WTC11 (cell line): Measurements from ENCODE around the gene PDZD7. TPM values are rescaled to one million over a fixed set of nuclear protein-coding genes. Genes with fewer than 3 reads are reported as not detected.

ENCODE experiments used
- ATAC-seq: fragments of 200-7000 bp; cut with Tn5 transposase; 2 replicates; pipeline ENCODE4 v1.10.0; 2021; ENCODE audit warnings: mild to moderate bottlenecking, moderate library complexity
- CTCF ChIA-PET: fragments of 300-600 bp; sonication (Branson Sonifier 250); formaldehyde crosslinking; loops from one replicate; lab custom pipeline; 2021; ENCODE audit warnings: antibody characterized with exemption; lab: Charles Lee
- POLR2A ChIA-PET: fragments of 350-600 bp; sonication (Branson Sonifier 250); formaldehyde crosslinking; loops from one replicate; lab custom pipeline; 2021; ENCODE audit warnings: antibody characterized with exemption; lab: Charles Lee
- DNase-seq: peaks from one replicate; pipeline ENCODE4 v3.0.0; 2021; ENCODE audit warnings: low spot score
- H3K27ac Mint-ChIP-seq: 2 replicates; pipeline ENCODE4 v1.8.0; 2021; ENCODE audit warnings: mixed read lengths
- H3K27me3 Mint-ChIP-seq: 2 replicates; pipeline ENCODE4 v1.8.0; 2021; ENCODE audit warnings: low read depth, mild to moderate bottlenecking, moderate library complexity, mixed read lengths
- H3K36me3 Mint-ChIP-seq: 2 replicates; pipeline ENCODE4 v1.8.0; 2021; ENCODE audit warnings: mixed read lengths
- H3K4me1 Mint-ChIP-seq: 2 replicates; pipeline ENCODE4 v1.8.0; 2022; ENCODE audit warnings: mixed read lengths
- H3K4me3 Mint-ChIP-seq: 2 replicates; pipeline ENCODE4 v1.8.0; 2021; ENCODE audit warnings: mild to moderate bottlenecking, moderate library complexity, mixed read lengths
- H3K9me3 Mint-ChIP-seq: 2 replicates; pipeline ENCODE4 v1.8.0; 2021; ENCODE audit warnings: mixed read lengths
- ETV6 ChIP-seq: sonication (generic); formaldehyde crosslinking; IDR thresholded peaks from 2 replicates; pipeline ENCODE4 v1.8.1; 2022; ENCODE audit warnings: mild to moderate bottlenecking, missing genetic modification reagents
- FOXJ3 ChIP-seq: sonication (generic); formaldehyde crosslinking; IDR thresholded peaks from 2 replicates; pipeline ENCODE4 v1.9.0; 2021; ENCODE audit warnings: missing genetic modification reagents, mild to moderate bottlenecking, borderline replicate concordance
- IRF2 ChIP-seq: sonication (generic); formaldehyde crosslinking; IDR thresholded peaks from 2 replicates; pipeline ENCODE4 v1.8.0; 2022; ENCODE audit warnings: low read depth, missing genetic modification reagents, borderline replicate concordance
- JAZF1 ChIP-seq: fragments of 250-450 bp; sonication (Bioruptor Pico); IDR thresholded peaks from 2 replicates; pipeline ENCODE4 v1.9.0; 2021; ENCODE audit warnings: moderate library complexity, mild to moderate bottlenecking, inconsistent platforms
- KAT7 ChIP-seq: sonication (generic); formaldehyde crosslinking; IDR thresholded peaks from 2 replicates; pipeline ENCODE4 v1.8.1; 2023; ENCODE audit warnings: missing genetic modification reagents, mild to moderate bottlenecking, borderline replicate concordance
- MXD4 ChIP-seq: fragments of 250-450 bp; sonication (Bioruptor Pico); IDR thresholded peaks from 2 replicates; pipeline ENCODE4 v1.8.0; 2021; ENCODE audit warnings: mild to moderate bottlenecking, moderate library complexity, borderline replicate concordance
- OVOL2 ChIP-seq: fragments of 250-450 bp; sonication (Bioruptor Pico); IDR thresholded peaks from 2 replicates; pipeline ENCODE4 v1.9.0; 2021; ENCODE audit warnings: mild to moderate bottlenecking, borderline replicate concordance
- PRRX2 ChIP-seq: fragments of 250-450 bp; sonication (Bioruptor Pico); IDR thresholded peaks from 2 replicates; pipeline ENCODE4 v1.8.0; 2021; ENCODE audit warnings: mild to moderate bottlenecking
- SMAD3 ChIP-seq: sonication (generic); formaldehyde crosslinking; IDR thresholded peaks from 2 replicates; pipeline ENCODE4 v1.8.0; 2022; ENCODE audit warnings: missing genetic modification reagents, mild to moderate bottlenecking, borderline replicate concordance
- SOX15 ChIP-seq: fragments of 250-450 bp; sonication (Bioruptor Pico); IDR thresholded peaks from 2 replicates; pipeline ENCODE4 v1.9.0; 2021; ENCODE audit warnings: mild to moderate bottlenecking
- SP1 ChIP-seq: sonication (generic); formaldehyde crosslinking; conservative IDR thresholded peaks from 2 replicates; pipeline ENCODE4 v1.8.1; 2022; ENCODE audit warnings: missing genetic modification reagents
- ZNF138 ChIP-seq: sonication (generic); formaldehyde crosslinking; conservative IDR thresholded peaks from 2 replicates; pipeline ENCODE4 v1.8.1; 2022; ENCODE audit warnings: mild to moderate bottlenecking, moderate library complexity, missing genetic modification reagents
- ZNF317 ChIP-seq: sonication (generic); formaldehyde crosslinking; IDR thresholded peaks from 2 replicates; pipeline ENCODE4 v1.8.1; 2023; ENCODE audit warnings: low read depth, mild to moderate bottlenecking, moderate library complexity, missing genetic modification reagents, borderline replicate concordance
- ZNF423 ChIP-seq: fragments of 250-450 bp; sonication (Bioruptor Pico); IDR thresholded peaks from 2 replicates; pipeline ENCODE4 v2.1.2; 2022; ENCODE audit warnings: mild to moderate bottlenecking, moderate library complexity
- total RNA-seq: library from RNA; stranded (reverse); gene quantifications from 3 replicates; pipeline ENCODE4 v1.2.3, GENCODE V29; 2021
- TF ChIP-seq, protein P1 (sequence below): fragments of 250-450 bp; sonication (Bioruptor Pico); conservative IDR thresholded peaks from 2 replicates; pipeline ENCODE4 v1.9.0; 2021; ENCODE audit warnings: mild to moderate bottlenecking
- TF ChIP-seq, protein P2 (sequence below): sonication (generic); formaldehyde crosslinking; IDR thresholded peaks from 2 replicates; pipeline ENCODE4 v1.8.0; 2022; ENCODE audit warnings: missing genetic modification reagents
- TF ChIP-seq, protein P3 (sequence below): sonication (generic); formaldehyde crosslinking; IDR thresholded peaks from 2 replicates; pipeline ENCODE4 v1.8.1; 2022; ENCODE audit warnings: mild to moderate bottlenecking, missing genetic modification reagents, moderate library complexity, borderline replicate concordance
- TF ChIP-seq, protein P4 (sequence below): sonication (generic); formaldehyde crosslinking; IDR thresholded peaks from 2 replicates; pipeline ENCODE4 v1.8.0; 2022; ENCODE audit warnings: mild to moderate bottlenecking, missing genetic modification reagents
- TF ChIP-seq, protein P5 (sequence below): sonication (generic); formaldehyde crosslinking; IDR thresholded peaks from 2 replicates; pipeline ENCODE4 v1.8.0; 2023; ENCODE audit warnings: missing genetic modification reagents, mild to moderate bottlenecking, borderline replicate concordance

PDZD7 gene
- total RNA-seq, 1 experiment from 2014 or later = 2.6 TPM

DNA sequence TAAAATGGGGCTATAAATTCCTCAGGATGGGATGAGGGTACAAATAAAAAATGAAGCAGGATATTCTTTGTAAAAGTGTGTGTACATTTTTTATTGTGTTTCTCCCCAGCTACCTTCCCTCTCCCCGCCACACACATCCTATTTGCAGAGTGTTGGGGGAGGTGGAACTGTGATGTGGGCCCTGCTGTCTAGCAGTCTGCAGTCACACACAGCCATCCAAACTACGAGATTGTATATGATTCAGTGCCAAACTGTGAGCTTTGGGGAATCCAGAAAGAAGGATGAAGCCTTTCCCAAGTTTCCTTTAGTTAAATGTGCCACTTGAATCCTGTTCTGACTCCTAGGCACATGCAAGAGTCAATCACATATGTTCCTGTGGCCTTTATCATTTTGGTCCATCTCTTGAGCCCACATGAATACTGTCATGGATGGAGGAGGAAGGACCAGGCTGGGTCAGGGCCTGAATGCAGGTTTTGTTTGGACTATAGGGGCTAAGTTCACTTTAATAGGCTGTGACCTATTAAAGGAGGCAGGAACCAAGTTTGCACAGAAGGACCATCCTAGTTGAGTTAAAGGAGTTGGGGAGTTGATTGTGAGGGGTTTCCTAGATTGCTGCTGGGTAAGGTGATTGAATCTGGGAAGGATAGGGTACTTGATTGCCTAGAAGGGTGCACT lies 62.7 kb downstream of the PDZD7 start (continued):
- TF ChIP-seq, protein P1, sequence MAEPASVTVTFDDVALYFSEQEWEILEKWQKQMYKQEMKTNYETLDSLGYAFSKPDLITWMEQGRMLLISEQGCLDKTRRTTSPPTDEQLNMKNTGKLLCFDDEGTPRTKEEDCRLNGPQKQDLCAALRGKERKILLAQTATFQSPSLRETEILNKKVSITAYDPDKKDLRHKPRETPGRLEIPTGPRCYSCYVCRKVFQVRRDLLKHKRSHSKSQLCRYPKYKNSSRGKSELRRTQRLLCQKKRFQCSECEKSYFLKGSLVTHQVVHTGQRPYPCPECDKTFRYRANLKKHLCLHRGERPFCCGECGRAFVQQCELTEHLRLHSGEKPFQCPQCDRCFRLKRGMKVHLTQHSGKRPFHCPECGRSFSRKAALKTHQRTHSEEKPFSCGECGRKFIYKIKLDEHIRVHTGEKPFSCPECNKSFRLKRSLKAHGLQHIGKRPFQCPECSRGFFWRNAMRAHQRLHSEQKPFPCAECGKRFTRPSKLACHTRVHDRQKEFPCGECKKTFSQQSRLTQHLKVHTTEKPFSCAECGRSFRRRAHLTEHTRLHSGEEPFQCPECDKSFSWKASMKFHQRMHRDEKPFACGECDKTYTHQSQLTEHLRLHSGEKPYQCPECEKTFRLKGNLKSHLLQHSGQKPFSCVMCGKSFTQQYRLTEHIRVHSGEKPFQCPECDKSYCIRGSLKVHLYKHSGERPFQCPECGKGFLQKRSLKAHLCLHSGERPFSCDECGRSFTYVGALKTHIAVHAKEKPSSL (CRISPR knock-in tag) = no peak

DNA sequence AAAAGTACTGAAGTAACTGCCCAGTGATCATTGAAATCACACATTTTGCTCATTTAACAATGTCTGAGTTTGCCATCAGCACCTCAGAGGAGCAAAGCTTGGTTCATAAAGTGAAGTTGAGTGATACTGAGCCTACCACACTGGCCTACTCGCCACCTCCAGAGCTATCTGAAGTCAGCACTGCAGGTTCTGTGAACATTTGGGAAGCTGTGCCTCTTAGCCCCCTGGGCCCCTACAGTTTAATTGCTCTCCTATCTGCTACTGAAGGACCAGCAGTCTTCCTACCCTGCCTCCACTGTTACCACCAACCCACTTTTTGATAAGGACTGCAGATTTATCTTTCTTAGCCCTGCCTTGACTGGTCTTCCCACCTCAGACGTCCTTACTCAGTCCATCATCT lies 63.6 kb downstream of the PDZD7 start:
- H3K27me3 Mint-ChIP-seq = no peaks in the 10 kb centered on the region
- TF ChIP-seq JAZF1 (CRISPR knock-in tag) (no peak), KAT7 (CRISPR knock-in tag) (no peak), PRRX2 (CRISPR knock-in tag) (no peak), FOXJ3 (CRISPR knock-in tag) (no peak)
- TF ChIP-seq, protein P2, sequence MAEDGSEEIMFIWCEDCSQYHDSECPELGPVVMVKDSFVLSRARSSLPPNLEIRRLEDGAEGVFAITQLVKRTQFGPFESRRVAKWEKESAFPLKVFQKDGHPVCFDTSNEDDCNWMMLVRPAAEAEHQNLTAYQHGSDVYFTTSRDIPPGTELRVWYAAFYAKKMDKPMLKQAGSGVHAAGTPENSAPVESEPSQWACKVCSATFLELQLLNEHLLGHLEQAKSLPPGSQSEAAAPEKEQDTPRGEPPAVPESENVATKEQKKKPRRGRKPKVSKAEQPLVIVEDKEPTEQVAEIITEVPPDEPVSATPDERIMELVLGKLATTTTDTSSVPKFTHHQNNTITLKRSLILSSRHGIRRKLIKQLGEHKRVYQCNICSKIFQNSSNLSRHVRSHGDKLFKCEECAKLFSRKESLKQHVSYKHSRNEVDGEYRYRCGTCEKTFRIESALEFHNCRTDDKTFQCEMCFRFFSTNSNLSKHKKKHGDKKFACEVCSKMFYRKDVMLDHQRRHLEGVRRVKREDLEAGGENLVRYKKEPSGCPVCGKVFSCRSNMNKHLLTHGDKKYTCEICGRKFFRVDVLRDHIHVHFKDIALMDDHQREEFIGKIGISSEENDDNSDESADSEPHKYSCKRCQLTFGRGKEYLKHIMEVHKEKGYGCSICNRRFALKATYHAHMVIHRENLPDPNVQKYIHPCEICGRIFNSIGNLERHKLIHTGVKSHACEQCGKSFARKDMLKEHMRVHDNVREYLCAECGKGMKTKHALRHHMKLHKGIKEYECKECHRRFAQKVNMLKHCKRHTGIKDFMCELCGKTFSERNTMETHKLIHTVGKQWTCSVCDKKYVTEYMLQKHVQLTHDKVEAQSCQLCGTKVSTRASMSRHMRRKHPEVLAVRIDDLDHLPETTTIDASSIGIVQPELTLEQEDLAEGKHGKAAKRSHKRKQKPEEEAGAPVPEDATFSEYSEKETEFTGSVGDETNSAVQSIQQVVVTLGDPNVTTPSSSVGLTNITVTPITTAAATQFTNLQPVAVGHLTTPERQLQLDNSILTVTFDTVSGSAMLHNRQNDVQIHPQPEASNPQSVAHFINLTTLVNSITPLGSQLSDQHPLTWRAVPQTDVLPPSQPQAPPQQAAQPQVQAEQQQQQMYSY (CRISPR knock-in tag) = no peak
- H3K4me3 Mint-ChIP-seq = no peak overlapping the region
- DNase-seq = no peak
- H3K36me3 Mint-ChIP-seq = no peaks in the 10 kb centered on the region
- H3K4me1 Mint-ChIP-seq = peaks cover 26% of the 10 kb centered on the region
- no peak for ATAC-seq
- ChIA-PET CTCF (interaction anchor here (1.1 to 5.6 kb wide), 6 partner anchors 26 to 51 kb away, joined by 3 to 41 read pairs (median 12); no protein-coding TSS in a partner anchor), POLR2A (no interaction called here)
- no peaks in the 10 kb centered on the region for H3K9me3 Mint-ChIP-seq
- no peak overlapping the region for H3K27ac Mint-ChIP-seq

DNA sequence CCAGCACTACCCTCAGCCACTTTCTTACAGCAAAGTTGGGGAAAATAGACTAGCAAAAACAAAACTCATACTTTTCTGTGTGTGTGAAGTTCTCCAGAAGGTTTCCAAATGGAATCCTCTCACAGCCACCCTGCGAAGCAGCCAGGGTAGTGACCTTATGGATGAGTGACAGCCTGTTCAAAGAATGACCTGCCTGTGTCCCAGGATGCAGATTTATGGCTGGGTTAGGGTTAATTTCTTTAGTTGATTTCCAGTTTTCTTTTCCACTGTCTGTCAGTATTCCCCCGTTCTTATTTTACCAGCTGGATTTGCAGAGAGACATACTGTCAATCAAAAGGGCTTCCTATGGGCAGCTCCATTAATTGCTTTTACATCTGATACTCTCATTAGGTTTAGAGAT lies 64.0 kb downstream of the PDZD7 start:
- ATAC-seq (no peak), DNase-seq (no peak)
- CTCF ChIA-PET = interaction anchor here (1.1 to 5.6 kb wide), 4 partner anchors 27 to 47 kb away, joined by 3 to 41 read pairs (median 6); no protein-coding TSS in a partner anchor
- no peaks in the 10 kb centered on the region for H3K27me3 Mint-ChIP-seq
- H3K4me3 Mint-ChIP-seq = no peak overlapping the region
- no peak overlapping the region for H3K27ac Mint-ChIP-seq
- H3K4me1 Mint-ChIP-seq = peaks cover 22% of the 10 kb centered on the region
- H3K36me3 Mint-ChIP-seq = no peaks in the 10 kb centered on the region
- POLR2A ChIA-PET = no interaction called here
- H3K9me3 Mint-ChIP-seq = no peaks in the 10 kb centered on the region
- TF ChIP-seq, protein P3, sequence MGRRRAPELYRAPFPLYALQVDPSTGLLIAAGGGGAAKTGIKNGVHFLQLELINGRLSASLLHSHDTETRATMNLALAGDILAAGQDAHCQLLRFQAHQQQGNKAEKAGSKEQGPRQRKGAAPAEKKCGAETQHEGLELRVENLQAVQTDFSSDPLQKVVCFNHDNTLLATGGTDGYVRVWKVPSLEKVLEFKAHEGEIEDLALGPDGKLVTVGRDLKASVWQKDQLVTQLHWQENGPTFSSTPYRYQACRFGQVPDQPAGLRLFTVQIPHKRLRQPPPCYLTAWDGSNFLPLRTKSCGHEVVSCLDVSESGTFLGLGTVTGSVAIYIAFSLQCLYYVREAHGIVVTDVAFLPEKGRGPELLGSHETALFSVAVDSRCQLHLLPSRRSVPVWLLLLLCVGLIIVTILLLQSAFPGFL (CRISPR knock-in tag) = no peak
- TF ChIP-seq ZNF317 (CRISPR knock-in tag) = no peak
- no peak for TF ChIP-seq IRF2 (CRISPR knock-in tag)
- TF ChIP-seq, protein P4, sequence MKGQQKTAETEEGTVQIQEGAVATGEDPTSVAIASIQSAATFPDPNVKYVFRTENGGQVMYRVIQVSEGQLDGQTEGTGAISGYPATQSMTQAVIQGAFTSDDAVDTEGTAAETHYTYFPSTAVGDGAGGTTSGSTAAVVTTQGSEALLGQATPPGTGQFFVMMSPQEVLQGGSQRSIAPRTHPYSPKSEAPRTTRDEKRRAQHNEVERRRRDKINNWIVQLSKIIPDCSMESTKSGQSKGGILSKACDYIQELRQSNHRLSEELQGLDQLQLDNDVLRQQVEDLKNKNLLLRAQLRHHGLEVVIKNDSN (CRISPR knock-in tag) = no peak
- TF ChIP-seq SOX15 = no peak
- TF ChIP-seq ZNF423 (CRISPR knock-in tag) = no peak
- TF ChIP-seq MXD4 (CRISPR knock-in tag) = no peak
- no peak for TF ChIP-seq OVOL2 (CRISPR knock-in tag)
- no peak for TF ChIP-seq SP1
- no peak for TF ChIP-seq SMAD3 (CRISPR knock-in tag)
- TF ChIP-seq, protein P5, sequence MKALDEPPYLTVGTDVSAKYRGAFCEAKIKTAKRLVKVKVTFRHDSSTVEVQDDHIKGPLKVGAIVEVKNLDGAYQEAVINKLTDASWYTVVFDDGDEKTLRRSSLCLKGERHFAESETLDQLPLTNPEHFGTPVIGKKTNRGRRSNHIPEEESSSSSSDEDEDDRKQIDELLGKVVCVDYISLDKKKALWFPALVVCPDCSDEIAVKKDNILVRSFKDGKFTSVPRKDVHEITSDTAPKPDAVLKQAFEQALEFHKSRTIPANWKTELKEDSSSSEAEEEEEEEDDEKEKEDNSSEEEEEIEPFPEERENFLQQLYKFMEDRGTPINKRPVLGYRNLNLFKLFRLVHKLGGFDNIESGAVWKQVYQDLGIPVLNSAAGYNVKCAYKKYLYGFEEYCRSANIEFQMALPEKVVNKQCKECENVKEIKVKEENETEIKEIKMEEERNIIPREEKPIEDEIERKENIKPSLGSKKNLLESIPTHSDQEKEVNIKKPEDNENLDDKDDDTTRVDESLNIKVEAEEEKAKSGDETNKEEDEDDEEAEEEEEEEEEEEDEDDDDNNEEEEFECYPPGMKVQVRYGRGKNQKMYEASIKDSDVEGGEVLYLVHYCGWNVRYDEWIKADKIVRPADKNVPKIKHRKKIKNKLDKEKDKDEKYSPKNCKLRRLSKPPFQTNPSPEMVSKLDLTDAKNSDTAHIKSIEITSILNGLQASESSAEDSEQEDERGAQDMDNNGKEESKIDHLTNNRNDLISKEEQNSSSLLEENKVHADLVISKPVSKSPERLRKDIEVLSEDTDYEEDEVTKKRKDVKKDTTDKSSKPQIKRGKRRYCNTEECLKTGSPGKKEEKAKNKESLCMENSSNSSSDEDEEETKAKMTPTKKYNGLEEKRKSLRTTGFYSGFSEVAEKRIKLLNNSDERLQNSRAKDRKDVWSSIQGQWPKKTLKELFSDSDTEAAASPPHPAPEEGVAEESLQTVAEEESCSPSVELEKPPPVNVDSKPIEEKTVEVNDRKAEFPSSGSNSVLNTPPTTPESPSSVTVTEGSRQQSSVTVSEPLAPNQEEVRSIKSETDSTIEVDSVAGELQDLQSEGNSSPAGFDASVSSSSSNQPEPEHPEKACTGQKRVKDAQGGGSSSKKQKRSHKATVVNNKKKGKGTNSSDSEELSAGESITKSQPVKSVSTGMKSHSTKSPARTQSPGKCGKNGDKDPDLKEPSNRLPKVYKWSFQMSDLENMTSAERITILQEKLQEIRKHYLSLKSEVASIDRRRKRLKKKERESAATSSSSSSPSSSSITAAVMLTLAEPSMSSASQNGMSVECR (CRISPR knock-in tag) = no peak
- TF ChIP-seq ZNF138 (CRISPR knock-in tag) = no peak
- TF ChIP-seq ETV6 (CRISPR knock-in tag) = no peak
